ENCODE data around the gene CRISPLD2.

DNA sequence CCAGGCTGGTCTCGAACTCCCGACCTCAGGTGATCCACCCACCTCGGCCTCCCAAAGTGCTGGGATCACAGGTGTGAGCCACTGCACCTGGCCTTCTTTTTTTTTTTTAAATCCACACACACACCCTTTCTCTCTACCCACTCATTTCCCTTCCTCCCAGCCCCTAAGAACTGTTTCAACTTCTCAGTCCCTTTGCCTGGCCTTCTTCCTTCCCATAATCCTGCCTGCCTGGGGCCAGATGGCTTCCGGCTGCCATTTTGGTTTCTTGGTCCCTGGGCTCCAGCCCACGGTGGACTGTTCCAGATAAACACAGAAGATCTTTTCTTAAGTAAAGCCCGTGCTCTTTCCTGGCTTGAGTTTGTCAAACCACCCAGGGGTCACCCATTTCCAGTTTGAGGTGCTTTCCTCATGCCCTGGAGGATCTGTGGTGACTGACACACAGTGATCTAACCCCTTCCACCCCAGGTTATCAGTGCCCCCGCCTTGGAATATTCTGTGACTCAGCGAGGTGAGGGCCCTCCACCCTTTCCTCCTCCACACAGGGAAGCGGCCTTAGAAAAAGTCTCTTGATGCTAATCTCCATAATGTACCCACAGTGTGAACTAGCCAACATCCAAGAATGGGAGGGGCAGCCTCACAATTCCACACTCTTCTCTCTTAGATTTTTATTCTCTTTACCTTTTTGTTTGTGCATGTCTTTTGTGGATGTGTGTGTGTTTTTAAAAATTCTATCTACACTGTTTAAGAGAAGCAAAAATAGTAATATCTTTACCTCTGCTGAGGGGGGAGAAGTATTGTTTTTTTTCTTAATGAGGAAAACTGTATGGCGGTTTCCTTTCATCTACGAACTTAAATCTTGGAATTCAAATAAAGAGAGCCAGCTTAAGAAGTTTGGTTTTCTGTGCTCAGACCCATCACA lies 60.0 kb downstream of the CRISPLD2 start:
- TF ChIP-seq POLR2A (IDR thresholded peaks at IDR 0.05) = no peak
- no peak for TF ChIP-seq EP300 (IDR thresholded peaks at IDR 0.05)

Data from suprapubic skin (tissue), 2 donors.